ENCODE data around the gene THRB.

Gene THRB

DNA sequence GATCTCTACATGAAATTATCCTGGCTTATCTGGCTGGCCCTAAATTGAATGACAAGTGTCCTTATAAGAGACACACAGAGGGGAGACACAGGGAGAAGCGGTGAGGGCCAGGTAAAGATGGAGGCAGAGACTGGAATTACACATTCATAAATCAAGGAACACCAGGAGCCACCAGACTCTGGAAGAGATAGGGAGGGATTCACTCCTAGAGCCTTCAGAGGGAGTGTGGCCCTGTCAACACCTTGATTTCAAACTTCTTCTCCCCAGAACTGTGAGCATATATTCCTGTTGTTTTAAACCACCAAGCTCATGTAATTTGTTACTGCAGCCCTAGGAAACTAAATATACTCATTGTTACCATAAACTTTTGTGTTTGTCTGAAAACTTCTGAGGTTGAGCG lies 193.7 kb downstream of the THRB start:
- DNase-seq = no peak

DNA sequence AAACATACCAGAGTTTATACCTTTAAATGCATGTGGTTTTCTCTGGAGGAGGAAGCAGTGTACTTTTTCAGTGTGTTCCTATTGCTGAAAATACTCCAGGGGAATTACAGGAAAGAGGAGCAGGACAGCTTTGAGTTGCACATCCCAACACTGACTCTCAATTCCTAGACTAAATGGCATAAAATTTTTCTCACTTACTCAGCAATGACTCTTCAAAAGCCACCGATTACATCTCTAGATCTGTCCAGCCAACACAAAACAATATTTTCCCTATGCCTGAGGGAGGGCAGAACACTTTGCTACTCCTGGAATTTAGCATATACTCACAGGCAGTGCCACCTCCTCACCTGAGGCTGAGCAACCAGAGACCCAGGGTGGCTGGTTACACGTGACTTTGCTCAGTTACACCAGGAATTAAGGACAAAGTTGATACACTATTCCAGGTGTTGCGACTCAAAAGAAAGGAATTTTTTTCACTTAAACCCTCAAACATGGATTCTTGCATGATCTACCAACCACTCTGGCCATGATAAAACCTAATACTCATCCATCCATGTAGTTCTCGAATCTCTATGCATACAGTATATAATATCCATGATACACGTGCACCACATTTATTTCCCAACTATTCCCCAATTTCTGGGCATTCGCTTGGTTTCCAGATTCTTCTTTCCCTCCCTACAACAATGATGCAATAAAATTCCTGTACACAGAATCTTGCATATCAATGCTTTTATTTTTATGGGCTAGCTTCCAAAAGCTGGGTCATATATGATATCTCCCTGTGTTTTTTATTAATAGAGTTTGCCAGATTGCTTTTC lies 194.6 kb downstream of the THRB start:
- no peak for DNase-seq

DNA sequence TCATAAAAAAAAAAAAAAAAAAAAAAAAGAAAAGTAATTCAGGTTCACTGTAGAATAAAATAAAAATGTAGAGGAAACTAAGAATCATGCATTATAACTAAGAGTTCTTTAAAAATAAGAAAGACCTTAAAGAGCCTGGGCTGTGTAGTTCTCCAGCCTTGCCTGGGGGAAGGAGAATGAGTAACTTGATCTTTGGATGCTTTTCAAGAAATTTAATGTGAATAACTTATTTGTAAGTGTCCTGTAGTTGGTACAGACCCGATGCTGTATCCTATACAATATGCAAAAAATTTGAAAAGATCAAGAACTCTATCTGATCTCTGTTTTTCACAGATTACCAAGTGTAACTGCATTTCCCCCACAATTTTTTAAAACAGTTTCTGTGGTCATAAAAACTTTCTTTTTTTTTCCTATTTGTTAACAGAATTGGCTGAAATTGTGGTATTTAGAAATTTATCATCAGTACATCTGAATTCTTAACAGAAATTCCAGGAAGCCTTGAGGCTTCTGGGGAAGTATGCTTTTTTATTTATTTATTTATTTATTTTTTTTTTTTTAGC lies 195.3 kb downstream of the THRB start:
- DNase-seq = no peak

DNA sequence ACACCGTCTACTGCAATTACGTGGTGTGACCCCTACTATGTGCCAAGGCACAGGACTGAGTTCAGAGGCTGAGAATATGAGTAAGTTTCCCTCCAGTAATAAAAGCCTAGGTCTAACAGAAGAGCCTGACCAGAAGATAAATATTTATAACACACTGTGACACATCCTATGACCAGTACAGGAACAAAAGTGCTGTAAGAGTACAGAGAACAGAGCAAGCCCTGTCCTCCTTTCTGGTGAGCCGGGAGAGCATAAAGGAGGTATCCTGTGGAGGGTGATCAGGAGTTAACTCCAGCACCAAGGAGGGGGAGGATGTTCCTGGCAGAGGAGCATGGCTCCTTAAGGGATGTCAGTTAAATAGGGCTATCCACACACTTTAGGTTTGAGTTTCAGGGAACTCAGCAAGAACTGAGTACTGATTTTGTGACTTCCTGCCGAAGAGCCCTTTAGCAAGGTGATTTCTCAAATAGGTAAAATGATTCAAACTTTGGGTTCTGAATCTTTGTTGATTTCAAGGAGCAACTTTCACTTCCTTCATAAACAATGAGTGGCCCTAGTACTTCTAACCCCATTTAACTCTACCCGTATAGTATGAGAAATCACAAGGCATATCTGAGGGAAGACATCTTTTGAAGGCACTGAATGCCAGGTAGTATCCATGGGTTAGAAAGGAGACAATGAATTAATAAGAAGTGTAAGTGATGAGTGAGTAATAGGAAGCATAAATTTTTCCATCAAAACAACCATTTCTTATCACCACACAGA lies 198.0 kb downstream of the THRB start:
- no peak for DNase-seq

DNA sequence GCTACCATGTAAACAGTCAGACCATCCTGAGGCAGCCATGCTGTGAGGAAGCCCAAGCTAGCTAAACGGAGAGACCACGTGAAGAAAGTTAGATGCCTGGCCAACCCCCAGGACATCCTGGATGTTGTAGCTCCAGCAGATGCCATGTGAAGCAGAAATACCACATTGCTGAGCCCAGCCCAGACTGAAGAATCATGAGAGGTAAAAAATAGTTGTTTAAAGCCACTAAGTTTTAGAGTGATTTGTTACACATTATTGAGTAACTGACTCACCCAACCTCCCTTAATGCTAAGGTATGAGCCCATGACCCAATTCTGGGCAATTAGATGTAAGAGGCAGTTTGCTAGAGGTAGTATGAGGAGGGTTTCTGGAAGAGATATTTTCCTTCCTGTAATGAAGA lies 200.5 kb downstream of the THRB start:
- DNase-seq = no peak

DNA sequence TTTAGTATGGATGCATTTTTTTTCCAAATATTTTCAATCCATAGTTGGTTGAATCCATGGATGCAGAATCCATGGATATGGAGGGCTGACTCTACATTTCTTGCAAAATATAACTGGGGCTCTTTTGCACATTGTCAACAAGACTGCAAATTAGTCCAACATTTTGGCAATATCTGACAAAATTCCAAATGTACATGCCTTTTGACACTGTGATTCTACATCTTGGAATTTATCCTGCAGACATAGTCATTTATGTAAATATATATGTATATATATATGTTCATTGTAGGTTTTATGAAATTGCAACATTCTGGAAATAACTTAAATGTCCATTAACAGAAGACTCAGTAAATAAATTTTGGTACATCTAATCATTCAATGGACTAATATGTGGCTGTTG lies 203.0 kb downstream of the THRB start:
- no peak for DNase-seq

DNA sequence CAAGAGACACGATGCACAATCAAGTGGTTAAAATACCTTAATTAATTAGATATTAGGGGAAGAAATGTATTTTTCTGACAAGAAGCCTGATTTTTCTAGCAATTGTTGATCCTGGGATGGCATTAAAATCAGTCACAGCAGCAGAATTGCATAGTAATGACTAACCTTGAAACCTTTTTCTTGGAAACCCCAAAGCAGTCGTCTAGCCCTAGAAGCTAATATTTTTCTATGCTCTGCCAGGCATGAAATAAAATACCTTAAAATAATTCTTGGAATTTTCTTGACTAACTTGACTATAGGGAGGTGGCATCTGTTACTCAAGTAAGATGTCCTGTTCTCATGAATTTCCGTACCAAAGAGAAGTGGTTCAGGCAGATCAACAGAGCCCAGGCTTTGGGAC lies 204.1 kb downstream of the THRB start:
- DNase-seq = no peak

DNA sequence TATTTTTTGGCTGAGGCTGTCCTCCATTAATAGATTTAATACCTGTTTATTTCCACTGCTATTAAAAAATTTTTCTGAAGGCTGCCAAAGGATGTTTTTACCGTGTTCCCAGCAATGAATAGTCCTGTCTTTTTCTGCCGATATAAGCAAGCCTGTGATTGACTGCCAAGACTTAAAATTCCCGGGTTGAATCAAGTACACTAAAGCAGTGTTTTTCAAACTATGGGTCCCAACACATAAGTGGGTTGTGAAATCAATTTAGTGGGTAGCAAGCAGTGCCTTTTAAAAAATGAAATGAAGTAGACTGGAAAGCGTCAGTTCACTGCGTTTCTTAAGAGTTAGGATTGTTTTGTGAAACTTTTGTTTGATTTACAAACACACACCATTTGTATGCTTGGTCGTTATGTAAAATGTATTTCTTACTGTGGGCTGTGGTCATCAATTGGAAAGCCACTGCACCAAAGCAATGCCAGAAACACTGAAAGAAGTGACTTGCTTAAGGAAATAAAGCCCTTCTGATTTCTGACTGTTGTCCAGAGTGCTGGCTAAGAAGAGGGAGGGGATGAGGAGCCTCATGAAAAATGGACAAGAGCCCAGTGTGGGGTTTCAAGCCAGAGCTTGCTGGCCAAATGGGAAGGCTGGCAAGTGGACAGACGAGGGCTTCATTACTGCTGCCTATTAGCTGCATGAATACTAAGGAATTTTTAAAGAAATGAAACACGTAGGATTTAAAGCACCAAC lies 206.0 kb downstream of the THRB start:
- no peak for DNase-seq

DNA sequence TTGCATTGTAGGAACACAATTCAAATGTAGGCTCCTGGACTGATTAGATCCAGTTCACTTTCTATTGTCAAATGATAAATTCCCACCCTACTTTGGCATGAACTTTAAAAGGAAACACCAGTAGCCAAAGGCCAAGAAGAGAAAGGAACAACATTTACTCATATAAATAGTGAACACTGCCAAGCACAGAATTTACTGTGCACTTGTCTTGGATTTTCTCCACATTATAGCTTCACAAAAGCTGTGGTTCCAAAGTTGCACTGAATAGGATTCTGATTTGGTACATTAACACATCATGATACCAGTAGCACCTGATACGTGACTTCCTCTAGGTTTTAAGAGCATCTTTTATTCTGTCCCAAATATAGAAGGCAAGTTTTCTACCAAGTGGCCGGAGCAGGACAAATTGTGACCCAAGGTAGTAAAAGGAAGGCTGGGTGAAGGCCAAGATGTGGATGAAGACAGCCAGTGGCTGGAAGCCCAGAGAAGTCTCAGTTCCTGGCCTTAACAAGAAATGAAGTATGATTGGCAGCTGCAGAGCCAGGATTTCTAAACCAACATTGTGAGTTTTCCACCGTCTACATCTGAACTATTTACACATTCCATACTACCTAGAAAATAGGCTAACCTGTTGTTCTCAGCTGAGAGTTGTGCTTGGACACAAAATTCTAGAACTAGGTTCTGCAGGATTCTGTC lies 206.7 kb downstream of the THRB start:
- no peak for DNase-seq

DNA sequence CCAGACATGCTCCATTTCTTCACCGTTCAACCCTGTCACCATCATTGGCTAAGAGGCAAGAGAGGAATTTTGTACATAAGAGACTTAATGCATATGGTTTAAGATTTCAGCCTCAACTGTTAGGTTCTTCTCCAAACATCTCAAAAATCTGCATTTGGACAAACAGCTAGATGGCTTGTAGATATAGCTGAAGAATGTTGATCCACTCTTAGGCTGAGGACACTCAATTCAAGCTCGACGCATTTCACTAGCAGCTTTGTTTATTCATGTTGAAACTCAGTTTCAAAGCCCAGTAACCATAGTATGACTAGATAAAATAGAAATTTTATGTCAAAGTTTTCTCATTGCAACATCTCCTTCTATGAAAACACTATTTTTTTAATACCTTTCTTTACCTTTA lies 208.2 kb downstream of the THRB start:
- DNase-seq = no peak

DNA sequence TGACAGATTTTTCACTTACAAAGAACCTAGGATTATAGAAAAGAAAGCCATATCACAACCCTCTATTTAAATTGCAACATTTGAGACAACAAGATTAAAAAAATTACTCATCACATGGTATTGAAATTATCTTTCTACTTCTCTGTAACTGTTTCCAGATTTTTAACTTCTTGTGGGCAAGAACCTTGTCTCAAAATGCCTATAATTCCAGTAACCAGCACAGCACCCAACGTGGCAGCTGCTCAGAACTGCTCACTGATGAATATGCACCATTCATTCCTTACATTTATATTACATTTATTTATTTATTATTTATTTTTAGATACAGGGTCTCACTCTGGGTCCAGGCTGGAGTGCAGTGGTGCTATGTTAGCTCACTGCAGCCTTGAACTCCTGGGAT lies 216.1 kb downstream of the THRB start:
- no peak for DNase-seq

DNA sequence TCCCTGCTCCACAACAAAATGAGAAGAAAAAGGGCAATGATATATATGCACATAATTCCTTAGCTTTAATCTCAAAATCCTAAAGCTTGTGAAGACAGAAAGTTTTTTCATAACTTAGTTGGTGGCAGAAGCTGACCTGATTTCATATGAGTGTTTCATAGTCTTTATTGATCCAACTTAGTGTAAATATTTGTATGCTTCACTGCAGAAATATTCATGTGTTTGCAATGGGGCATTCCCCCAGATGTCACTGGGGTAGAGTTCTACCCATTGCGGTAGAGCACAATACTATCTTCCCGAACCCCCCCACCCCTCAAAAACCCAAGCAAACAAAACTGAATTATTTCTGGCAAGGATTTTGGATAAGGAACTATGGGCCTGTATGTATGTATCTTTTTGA lies 221.2 kb downstream of the THRB start:
- DNase-seq = no peak

DNA sequence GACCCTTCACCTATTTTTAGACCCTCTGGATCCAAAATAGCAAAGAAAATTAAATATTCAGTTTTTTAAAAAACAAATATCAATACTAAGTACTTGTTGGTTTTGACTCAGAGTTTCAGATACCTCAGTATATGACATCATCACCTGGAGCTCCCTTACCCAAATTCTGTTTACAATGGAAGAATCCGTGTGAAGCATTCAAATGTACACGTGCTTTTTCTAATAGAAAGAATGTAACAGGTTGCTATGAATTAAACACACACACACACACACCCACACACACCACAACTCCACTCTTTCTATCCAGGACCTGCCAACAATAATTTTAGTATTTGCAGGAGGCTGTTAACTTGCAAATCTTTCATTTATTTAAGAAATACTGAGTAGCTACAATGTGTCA lies 221.8 kb downstream of the THRB start:
- DNase-seq = no peak

DNA sequence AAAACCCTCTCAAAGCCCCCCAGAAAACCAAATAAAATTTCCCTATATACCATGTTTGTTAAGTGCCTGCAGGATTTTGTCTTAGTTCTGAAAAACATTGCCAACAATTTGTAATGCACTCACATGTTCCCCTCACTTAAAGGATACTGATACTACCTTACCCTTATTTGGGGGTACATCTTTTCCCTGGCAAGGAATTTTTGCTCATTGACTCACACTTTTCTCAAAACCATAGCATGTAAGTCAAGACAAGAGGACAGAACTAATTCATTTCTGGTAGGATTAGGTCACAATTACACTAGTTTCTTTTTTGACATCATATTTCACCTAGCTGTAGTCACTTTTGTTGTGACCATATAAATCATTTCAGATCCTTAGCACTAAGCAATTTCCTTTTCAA lies 222.2 kb downstream of the THRB start:
- no peak for DNase-seq

DNA sequence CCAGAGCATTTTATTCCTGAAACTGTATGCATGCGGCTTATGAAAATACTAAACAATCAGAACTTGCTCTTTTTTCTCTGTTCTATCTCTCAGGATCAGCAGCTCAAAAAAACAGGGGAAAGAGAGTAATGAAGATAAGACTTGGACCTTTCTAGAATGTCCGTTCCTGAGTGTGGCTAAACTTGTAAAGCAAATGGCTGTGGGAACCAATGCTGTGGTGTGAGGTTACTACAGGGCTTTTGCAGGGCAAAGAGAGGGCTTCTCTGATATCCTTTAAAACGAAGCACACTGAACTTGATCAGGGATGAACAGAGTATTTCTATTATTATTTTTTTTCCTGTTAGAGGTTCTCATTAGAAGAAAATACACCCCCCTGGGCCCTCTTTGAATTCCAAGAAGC lies 223.4 kb downstream of the THRB start:
- DNase-seq = no peak

DNA sequence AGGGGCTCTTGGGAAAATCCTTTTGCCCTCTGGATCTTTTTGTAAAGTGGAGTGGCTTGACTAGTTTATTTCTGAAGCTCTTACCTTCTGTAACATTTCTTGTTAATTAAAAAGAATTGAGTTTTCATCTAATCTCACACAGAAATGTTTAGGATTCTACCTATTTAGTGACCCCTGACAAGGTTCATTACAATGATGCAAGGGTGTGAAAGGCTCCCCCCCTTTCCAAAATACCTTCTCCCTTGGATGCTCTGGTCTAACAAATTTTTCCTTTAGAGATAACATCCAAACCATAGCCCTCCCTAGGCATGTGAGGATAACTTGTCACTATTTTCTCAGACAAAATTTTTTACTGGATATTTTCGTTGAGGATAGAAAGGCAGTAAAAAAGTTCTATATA lies 223.9 kb downstream of the THRB start:
- DNase-seq = no peak

DNA sequence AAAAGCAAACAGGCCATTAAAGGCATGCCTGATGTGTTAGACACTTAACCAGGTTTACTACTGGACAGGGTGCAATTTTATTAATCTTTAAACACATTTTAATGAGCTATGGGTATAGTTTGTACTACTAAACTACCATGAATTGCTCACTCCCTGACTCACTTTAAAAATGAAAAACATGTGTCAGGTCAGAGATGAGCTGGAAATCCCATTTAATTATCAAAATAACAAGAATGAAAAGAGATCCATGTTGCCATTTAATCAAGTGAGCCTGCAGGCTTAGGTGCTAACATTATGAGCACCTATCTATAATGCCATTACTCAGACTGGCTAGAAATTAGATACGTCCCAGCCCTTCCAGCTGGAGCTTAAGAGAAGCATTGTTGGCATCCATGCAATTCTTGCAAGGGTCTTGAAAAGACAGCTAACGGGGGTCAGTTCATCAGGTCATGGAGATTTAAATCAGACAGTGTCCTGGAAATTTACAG lies 224.4 kb downstream of the THRB start:
- no peak for DNase-seq

DNA sequence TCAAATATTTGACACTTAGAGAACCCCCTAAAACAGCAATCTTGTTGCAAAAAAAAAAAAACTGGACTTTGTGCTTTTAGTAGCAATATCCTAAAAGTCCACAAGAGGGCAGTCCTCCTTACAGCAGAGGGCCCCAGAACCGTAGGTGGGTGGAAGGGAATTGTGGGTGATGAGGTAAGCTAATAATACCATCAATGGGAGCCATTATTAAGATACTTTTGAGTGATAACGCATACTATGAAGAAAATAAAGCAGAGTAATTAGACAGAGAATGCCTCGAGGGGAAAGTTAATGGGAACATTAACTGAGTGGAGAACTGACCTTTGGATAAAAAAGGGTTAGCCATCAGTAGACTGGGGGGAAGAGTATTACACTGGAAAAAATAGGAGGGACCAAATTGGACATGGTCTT lies 229.9 kb downstream of the THRB start:
- DNase-seq = peak; percentile 11 to 36

DNA sequence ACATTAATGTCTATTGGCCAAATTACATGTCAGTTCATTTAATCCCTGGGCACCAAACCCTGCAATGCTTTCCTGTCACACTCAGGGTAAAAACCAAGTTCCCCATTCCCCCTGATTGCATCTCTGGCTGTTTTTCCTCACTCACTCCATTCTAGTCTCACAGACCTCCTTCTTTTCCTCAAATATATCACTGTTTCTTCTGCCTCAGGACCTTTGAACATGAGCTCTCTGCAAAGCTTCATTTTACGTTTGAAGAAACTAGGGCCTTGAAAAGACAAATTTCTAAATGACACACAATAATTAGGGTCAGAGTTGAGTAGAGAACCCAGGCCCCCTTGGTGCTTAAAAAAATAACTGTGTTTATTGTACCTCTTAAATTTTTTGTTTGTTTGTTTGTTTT lies 230.6 kb downstream of the THRB start:
- DNase-seq = no peak

DNA sequence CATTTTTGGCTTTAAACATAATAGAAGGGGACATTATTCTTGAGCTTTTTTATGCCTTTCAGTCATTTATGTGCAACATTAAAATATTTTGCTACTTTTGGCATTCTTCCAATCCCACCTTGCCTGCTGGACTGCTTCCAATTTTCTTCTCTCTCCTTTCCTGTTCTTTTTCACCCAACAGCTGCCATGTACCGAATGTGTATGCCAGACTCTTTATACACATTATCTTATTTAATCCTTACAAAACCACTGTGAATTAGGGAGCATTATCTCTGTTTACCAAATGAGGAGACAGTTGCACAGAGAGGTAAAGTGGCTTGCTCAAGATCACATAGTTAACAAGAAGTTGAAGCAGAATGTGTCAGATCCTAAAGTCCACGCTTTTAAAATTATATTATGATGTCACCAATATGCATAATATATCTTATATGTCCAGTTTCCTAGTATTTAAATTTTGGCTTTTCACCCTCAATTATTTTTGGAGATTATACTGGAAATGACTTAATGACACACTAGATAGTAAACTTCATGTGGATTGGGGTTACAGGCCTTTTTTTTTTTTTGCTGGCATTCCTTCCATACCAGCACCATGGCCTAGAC lies 231.5 kb downstream of the THRB start:
- DNase-seq = peak; percentile 0 to 50

DNA sequence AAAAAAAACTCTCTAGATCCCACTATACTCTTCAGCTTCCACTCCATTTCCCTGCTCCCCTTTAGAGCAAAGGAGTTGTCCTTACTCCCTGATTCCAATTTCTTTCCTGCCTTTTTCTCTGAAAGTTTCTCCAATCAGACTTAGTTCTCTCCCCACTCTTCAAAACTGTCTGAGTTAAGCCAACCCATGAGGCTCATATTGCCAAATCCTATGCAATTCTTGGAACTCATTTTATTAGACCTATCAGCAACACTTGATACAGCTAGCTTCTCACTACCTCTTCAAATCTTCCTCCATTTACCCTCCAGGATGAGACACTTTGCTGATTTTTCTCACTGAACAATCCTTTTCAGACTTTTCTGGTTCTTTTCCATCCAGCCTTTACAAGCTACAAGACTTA lies 233.1 kb downstream of the THRB start:
- no peak for DNase-seq

DNA sequence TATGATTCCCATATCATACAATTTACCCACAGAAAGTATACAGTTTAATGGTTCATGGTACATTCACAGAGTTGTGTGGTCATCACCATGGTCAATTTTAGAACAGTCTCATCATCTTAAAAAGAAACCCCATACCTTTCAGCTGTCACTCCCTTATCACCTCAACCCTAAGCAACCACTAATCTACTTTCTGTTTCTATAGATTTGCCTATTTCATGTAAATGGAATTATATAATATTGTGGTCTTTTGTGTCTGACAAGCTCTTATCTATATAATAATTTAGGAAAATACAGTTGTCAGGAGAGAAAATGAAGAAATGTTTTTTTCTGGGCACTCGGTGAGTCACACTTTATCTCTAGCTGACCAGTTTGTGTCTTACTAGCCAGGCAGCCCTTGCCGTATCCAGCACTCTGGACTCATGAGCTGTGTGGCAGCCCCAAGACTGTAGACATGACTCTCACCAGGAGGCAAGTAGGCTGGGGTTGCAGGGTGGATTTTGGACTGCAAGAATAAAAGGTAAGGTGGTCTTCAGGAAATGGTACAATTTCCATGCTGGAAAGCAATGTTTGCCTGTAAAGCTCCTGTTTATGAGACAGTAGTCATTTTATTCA lies 234.6 kb downstream of the THRB start:
- DNase-seq = no peak

All from NCI-H2081 (cell line).